HL-60/S4 treated with retinoic acid at 250 ng/mL for 4 days and 3 days (cell line): ENCODE results near the gene SMCR8.
"Not testable (repeated sequence)": the region's sequence is repeated elsewhere in the genome, so short reads cannot be mapped to it uniquely, and the experiment has no call there.

Experiments
- in situ Hi-C: fragments of 300-500 bp; cut with MboI; formaldehyde crosslinking; loops from 2 replicates; pipeline ENCODE4 v1.7.0; 2022; ENCODE audit warnings: low sequenced_read_pairs

SMCR8 gene

DNA sequence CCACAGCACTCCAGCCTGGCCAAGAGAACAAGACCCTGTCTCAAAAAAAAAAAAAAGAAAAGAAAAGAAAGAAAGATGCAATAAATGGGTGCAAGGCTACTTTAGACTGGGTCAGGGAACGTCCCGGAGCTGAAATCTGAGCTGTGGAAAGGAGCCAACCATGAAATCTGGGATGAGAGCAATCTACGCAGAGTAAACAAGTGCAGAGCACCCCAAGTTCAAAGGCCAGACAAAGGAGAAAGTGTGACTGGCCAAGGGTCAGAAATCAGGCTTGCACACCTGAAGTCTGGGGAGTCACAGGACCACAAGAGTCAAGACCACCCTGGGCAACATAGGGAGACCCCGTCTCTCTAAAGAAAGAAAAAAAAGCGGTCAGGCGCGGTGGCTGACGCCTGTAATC is 45.4 kb downstream of the SMCR8 start:
- in situ Hi-C loops: no loop called here

DNA sequence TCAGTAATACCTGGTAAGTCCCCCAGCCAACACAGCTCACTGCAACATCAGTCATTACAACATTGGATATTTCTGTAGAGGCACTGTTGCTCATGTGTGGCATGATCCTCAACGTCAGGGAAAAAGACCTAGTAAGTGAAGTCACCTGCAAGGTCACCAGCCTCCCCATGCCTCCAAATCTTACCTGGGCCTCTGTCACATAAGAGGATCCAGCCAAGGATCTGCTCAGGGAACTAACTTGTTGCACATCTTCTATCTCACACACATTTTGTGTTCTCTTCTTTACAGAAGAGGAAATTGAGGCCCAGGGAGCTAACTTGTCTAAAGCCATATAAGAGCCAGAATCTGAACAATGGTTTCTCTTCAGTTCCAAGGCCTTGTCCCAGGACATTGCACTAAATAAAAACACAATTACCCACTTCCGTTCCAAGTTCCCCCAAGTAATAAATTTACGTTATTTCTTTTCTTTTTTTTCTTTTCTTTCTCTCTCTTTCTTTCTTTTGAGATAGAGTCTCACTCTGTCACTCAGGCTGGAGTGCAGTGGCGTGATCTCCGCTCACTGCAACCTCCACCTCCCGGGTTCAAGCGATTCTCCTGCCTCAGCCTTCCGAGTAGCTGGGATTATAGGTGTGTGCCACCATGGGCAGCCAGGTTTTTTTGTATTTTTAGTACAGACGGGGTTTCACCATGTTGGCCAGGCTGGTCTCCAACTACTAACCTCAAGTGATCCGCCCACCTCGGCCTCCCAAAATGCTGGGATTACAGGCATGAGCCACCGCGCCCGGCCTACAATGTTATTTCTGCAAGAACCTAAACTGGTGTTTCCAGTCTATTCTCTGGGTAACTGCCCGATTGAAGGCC is 47.0 kb downstream of the SMCR8 start:
- in situ Hi-C loops: no loop called here

DNA sequence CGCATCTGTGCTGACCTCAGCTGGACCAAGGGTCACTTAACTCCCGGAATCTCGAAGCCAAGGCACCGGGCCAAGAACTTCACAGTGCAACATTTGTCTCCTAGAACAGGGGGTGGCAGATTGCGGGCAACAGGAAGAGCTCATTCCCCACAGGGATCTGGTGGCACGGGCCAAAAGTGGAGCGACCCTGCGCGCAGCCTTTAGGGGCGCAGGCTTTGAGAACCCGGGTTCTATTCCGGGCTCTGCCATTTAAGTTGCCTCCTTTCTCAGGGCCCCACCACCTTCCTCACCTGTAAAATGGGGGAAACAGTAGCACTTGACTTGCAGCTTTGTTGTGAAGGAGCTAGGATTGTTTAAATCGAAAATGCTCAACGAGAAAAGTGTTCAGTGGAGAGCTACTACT is 47.6 kb downstream of the SMCR8 start:
- in situ Hi-C loops: no loop called here

DNA sequence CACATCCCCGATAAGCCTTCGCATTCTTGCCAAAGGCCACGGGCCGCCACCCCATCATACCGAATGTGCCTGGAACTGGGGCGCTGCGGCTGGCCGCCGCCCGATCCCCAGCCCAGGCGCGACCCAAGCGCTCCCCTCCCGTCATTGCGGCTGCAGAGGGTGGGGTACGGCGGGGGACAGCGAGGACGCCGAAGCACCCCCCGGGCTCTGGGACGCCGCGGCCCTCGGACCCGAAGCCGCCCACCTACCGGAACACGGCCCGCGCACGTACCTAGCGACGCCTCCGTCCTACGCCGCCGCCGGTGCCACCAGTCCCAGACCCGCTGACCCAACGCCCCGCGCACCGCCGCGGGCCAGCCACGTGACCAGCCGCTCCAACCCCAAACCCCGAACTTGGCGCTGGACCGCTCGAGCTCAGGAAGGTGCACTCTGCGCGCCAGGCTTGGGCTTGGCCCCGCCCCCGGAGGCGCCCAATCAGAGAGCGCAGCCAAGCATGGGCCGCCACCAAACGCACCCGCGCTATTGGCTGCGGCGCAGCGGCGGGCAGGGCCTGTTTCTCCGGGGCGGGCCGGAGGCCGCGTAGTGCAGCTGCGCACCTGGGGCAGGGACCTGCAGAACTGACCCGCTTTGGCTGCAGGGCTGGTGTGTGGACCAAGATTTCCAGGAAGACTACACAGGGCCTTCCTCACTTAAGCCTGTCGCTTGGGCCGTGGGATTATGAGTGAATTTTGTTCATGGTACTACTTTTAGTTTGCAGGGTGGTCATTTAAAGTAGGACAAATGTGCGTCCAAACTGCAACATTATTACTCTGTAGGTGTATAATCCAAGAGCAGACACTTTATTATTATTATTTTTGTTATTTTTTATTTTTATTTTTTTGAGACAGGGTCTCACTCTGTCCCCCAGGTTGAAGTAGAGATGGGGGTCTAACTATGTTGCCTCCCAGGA is 48.3 kb downstream of the SMCR8 start, which contains the start of gene SHMT1:
Gene SHMT1, minus strand, starts transcription at position 450 of the 949 bp plus-strand sequence. CDS start 7,569 bp downstream, outside the sequence.
- in situ Hi-C loops: no loop called here

DNA sequence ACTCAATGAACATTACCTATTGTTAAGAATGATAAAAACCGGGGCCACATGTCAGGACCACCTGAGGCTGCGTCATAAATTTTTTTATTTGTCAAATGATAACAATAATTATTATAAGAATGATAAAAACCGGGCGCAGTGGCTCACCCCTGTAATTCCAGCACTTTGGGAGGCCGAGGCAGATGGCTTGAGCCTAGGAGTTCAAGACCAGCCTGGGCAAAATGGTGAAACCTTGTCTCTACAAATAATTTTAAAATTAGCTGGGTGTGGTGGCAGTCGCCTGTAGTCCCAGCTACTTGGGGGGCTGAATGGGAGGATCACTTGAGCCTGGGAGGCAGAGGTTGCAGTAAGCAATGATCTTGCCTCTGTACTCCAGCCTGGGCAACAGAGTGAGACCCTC is 49.1 kb downstream of the SMCR8 start:
- in situ Hi-C loops: no loop called here

DNA sequence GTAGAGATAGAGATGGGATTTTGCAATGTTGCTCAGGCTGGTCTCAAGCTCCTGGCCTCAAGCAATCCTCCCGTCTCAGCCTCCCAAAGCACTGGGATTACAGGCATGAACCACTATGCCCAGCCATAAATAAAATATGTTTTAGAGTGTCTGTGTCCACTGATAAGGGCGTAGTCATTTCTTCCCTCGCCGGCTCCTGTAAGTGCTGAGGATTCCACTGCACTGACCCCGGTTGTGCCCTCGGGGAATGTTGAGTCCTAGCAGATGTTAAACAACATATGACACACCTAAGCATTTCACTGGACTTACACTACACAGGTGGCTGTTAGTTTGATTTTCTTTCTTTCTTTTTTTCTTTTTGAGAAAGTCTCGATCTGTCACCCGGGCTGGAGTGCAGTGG is 53.9 kb downstream of the SMCR8 start:
- in situ Hi-C loops: no loop called here

DNA sequence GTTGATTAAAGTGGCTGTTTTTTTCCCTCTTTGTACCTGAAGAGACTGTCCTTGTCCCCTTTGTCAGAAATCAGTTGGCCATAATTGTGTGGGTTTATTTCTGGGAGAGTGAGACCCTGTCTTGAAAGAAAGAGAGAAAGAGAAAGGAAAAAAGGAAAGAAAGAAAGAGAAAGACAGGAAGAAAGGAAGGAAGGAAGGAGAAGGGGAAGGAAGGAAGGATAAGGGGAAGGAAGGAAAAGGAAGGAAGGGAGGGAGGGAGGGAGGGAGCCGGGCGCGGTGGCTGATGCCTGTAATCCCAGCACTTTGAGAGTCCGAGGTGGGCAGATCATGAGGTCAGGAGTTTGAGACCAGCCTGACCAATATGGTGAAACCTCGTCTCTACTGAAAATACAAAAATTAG is 55.7 kb downstream of the SMCR8 start:
- in situ Hi-C loops: no loop called here

DNA sequence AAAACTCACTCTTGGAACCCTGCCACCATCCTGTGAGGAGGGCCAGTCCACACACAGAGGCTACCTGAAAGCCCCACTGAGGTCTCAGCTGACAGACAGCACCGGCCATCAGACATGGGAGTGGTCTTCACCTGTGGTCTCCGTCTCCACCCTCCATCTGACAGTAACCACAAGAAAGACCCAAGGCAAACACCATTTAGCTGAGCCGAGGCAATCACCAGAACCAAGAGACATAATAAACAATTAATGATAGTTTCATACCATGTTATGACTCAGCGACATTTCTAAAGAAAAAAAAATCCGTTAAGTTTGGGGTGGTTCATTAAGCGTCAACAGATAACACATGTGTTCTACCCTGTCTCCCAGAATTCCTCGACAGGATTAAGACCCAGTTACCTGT is 56.4 kb downstream of the SMCR8 start:
- in situ Hi-C loops: no loop called here

DNA sequence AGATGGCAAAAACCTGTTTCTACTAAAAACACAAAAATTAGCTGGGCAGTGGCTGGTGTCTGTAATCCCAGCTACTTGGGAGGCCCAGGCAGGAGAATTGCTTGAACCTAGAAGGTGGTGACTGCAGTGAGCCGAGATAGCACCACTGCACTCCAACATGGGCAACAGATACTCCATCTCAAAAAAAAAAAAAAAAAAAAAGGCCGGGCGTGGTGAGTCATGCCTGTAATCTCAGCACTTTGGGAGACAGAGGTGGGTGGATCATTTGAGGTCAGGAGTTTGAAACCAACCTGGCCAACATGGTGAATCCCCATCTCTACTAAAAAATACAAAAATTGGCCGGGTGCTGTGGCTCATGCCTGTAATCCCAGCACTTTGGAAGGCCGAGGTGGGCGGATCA is 58.1 kb downstream of the SMCR8 start:
- in situ Hi-C loops: not testable (repeated sequence)

DNA sequence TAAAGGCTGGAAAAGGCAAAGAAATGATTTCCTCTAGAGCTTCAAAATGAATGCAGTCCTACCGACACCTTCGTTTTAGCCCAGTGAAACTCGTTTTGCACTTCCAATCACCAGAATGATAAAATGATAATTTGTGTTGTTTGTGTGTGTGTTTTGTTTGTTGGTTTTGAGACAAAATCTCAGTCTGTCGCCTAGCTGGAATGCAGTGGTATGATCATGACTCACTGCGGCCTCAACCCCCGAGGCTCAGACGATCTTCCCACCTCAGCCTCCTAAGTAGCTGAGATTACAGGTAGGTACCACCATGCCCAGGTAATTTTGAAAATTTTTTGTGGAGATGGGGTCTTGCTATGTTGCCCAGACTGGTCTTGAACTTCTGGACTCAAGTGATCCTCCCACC is 59.1 kb downstream of the SMCR8 start:
- in situ Hi-C loops: no loop called here
